HepG2 (cell line): Measurements from ENCODE around the gene IFT122. TPM values are rescaled to one million over a fixed set of nuclear protein-coding genes. Genes with fewer than 3 reads are reported as not detected.

Experiments
- ATAC-seq: fragments of 200-7000 bp; cut with Tn5 transposase; 3 replicates; pipeline ENCODE4 v1.9.1; 2020; ENCODE audit warnings: mild to moderate bottlenecking, moderate library complexity
- BruUV-seq: library from RNA; stranded (reverse); fragments of 400-500 nt; replicated peaks from 2 replicates; lab custom pipeline; 2021; lab: Mats Ljungman, UMichigan
- CTCF ChIA-PET: fragments of 300-600 bp; formaldehyde crosslinking; extraction: SDS; loops from one replicate; lab custom pipeline; 2021; ENCODE audit warnings: low total read pairs, inconsistent platforms, low intra/inter-chr PET ratio; lab: Yijun Ruan, JAX
- POLR2A ChIA-PET: fragments of 350-600 bp; sonication (Branson Sonifier 250); formaldehyde crosslinking; loops from one replicate; lab custom pipeline; 2020; ENCODE audit warnings: antibody characterized with exemption, inconsistent platforms; lab: Yijun Ruan, JAX
- DNase-seq: peaks from one replicate; pipeline ENCODE4 v3.0.0-alpha.2; 2015; ENCODE audit warnings: low spot score
- FAIRE-seq: peaks from 3 replicates; lab custom pipeline; 2011; peaks lifted over from hg19 to GRCh38; lab: Jason Lieb, UNC
- H2AFZ ChIP-seq: one replicate; pipeline ENCODE4 v1.6.1; 2011; ENCODE audit warnings: low read length, inconsistent platforms
- H3K27ac ChIP-seq: fragments of 300-600 bp; 3 replicates; pipeline ENCODE4 v1.8.0; 2011; ENCODE audit warnings: mixed run types, mild to moderate bottlenecking, mixed read lengths, low read length, inconsistent platforms; ENCODE audit not compliant: insufficient read depth; ENCODE audit errors: extremely low read length
- H3K27me3 ChIP-seq, 2 experiments: fragments of 200-600 bp in 1 of 2; 2 replicates in 1 of 2; 3 replicates in 1 of 2; pipeline versions ENCODE4 v1.6.0 to v1.8.0; 2011; ENCODE audit warnings: low read length in 2 of 2, mild to moderate bottlenecking in 2 of 2, moderate library complexity in 2 of 2, inconsistent platforms in 1 of 2; ENCODE audit not compliant: insufficient read depth in 2 of 2, control insufficient read depth in 1 of 2
- H3K36me3 ChIP-seq, 2 experiments: fragments of 200-600 bp in 1 of 2; replicated peaks in 1 of 2; 2 replicates in 1 of 2; 3 replicates in 1 of 2; pipeline versions ENCODE4 v1.5.1 to v1.8.0; 2011; ENCODE audit warnings: low read length in 2 of 2, inconsistent platforms in 1 of 2; ENCODE audit not compliant: insufficient read depth in 2 of 2, control insufficient read depth in 1 of 2
- H3K4me1 ChIP-seq: 2 replicates; pipeline ENCODE4 v1.5.1; 2012; ENCODE audit warnings: low read length, inconsistent platforms; ENCODE audit not compliant: insufficient read depth
- H3K4me2 ChIP-seq: 2 replicates; pipeline ENCODE4 v1.6.0; 2011; ENCODE audit warnings: low read depth, low read length, inconsistent platforms
- H3K4me3 ChIP-seq, 3 experiments: fragments of 200-600 bp in 1 of 3; sonication (generic), shearing (Covaris generic) in 1 of 3; replicated peaks in 1 of 3; 2 replicates each; pipeline ENCODE4 v1.5.1; 2011 to 2016; ENCODE audit warnings: low read length in 3 of 3, inconsistent platforms in 2 of 3, low read depth in 2 of 3, mild to moderate bottlenecking in 2 of 3, control low read depth in 1 of 3, mixed read lengths in 1 of 3; ENCODE audit not compliant: insufficient read depth in 1 of 3
- H3K79me2 ChIP-seq: one replicate; pipeline ENCODE4 v1.6.1; 2011; ENCODE audit warnings: low read length, inconsistent platforms; ENCODE audit not compliant: insufficient read depth
- H3K9ac ChIP-seq: 2 replicates; pipeline ENCODE4 v1.6.0; 2011; ENCODE audit warnings: mild to moderate bottlenecking, low read depth, low read length, inconsistent platforms; ENCODE audit not compliant: insufficient read depth
- H3K9me3 ChIP-seq: 2 replicates; pipeline ENCODE4 v1.5.1; 2012; ENCODE audit warnings: mild to moderate bottlenecking, low read length
- H4K20me1 ChIP-seq: 2 replicates; pipeline ENCODE4 v1.6.0; 2011; ENCODE audit warnings: inconsistent platforms, mild to moderate bottlenecking, low read length, moderate library complexity; ENCODE audit not compliant: insufficient read depth
- FIP1L1 ChIP-seq: fragments of 200-400 bp; formaldehyde crosslinking; IDR thresholded peaks from 2 replicates; pipeline ENCODE4 v1.6.1; 2018; ENCODE audit warnings: low read depth, mild to moderate bottlenecking, low read length, moderate library complexity, borderline replicate concordance; ENCODE audit not compliant: insufficient read depth
- HNF4G ChIP-seq, 2 experiments: sonication (generic) in 1 of 2; formaldehyde crosslinking in 1 of 2; IDR thresholded peaks; 2 replicates each; pipeline versions ENCODE4 v1.4.0 to v1.6.1; 2011 to 2020; ENCODE audit warnings: borderline replicate concordance in 2 of 2, low read depth in 2 of 2, mild to moderate bottlenecking in 2 of 2, low read length in 1 of 2, missing genetic modification reagents in 1 of 2, moderate library complexity in 1 of 2
- KDM6A ChIP-seq: IDR thresholded peaks from 2 replicates; pipeline ENCODE4 v1.6.1; 2016; ENCODE audit warnings: low read depth
- MEF2D ChIP-seq: sonication (generic); formaldehyde crosslinking; IDR thresholded peaks from 2 replicates; pipeline ENCODE4 v1.5.1; 2020; ENCODE audit warnings: mild to moderate bottlenecking, missing genetic modification reagents
- RXRA ChIP-seq: sonication (generic); formaldehyde crosslinking; IDR thresholded peaks from 2 replicates; pipeline ENCODE4 v1.5.1; 2020; ENCODE audit warnings: missing genetic modification reagents
- THYN1 ChIP-seq: sonication (generic); formaldehyde crosslinking; IDR thresholded peaks from 2 replicates; pipeline ENCODE4 v1.8.1; 2023; ENCODE audit warnings: low read depth, mild to moderate bottlenecking, moderate library complexity, missing genetic modification reagents, borderline replicate concordance
- TOE1 ChIP-seq: sonication (generic); formaldehyde crosslinking; IDR thresholded peaks from 2 replicates; pipeline ENCODE4 v1.4.0; 2020; ENCODE audit warnings: mild to moderate bottlenecking, missing genetic modification reagents
- ZNF510 ChIP-seq: sonication (generic); formaldehyde crosslinking; IDR thresholded peaks from 2 replicates; pipeline ENCODE4 v1.4.0; 2020; ENCODE audit warnings: low read depth, mild to moderate bottlenecking, missing genetic modification reagents
- WGBS: methylation state at CpG from one replicate; pipeline ENCODE4 v1.1.6; 2017; ENCODE audit warnings: low lambda C conversion rate; 5-methylcytosine and 5-hydroxymethylcytosine counted together
- in situ Hi-C: cut with HindIII; loops from 2 replicates; pipeline ENCODE4 v1.10.0; 2017; ENCODE audit warnings: low pct_unique_long_range_greater_than_20kb; ENCODE audit not compliant: extremely low pct_ligation_motif_present
- intact Hi-C: fragments of 100-400 bp; cut with micrococcal nuclease; formaldehyde crosslinking; loops from one replicate; pipeline ENCODE4 v1.10.0; 2022; ENCODE audit not compliant: unreplicated experiment
- polyA plus RNA-seq, 8 experiments: library from polyadenylated mRNA; depleted of rRNA in 3 of 8; stranded (reverse) in 7 of 8; unstranded in 1 of 8; fragments of >200 nt; fragmentation: Illumina TruSeq in 4 of 8; extraction: Trizol in 4 of 8; gene quantifications; 2 replicates each; pipeline versions ENCODE4 v1.2.1 to v1.2.3, GENCODE V29; 2011 to 2016; ENCODE audit warnings: low read depth in 4 of 8, missing spikeins in 1 of 8, mixed read lengths in 1 of 8; ENCODE audit not compliant: insufficient read depth in 1 of 8
- total RNA-seq, 5 experiments: library from RNA; depleted of rRNA; stranded (reverse); fragments of >200 nt; fragmentation: Illumina TruSeq; extraction: Trizol; gene quantifications; 2 replicates each; pipeline ENCODE4 v1.2.3, GENCODE V29; 2016; ENCODE audit warnings: low read depth in 1 of 5
- TF ChIP-seq, protein P1 (sequence below): sonication (generic); formaldehyde crosslinking; IDR thresholded peaks from 2 replicates; pipeline ENCODE4 v1.4.0; 2020; ENCODE audit warnings: missing genetic modification reagents

Gene IFT122
- total and polyA plus RNA-seq, 2 of the 13 experiments (the other 11 are each of a cell fraction or from before 2014, with no cell fraction given), result 10.1 to 10.3 TPM

DNA sequence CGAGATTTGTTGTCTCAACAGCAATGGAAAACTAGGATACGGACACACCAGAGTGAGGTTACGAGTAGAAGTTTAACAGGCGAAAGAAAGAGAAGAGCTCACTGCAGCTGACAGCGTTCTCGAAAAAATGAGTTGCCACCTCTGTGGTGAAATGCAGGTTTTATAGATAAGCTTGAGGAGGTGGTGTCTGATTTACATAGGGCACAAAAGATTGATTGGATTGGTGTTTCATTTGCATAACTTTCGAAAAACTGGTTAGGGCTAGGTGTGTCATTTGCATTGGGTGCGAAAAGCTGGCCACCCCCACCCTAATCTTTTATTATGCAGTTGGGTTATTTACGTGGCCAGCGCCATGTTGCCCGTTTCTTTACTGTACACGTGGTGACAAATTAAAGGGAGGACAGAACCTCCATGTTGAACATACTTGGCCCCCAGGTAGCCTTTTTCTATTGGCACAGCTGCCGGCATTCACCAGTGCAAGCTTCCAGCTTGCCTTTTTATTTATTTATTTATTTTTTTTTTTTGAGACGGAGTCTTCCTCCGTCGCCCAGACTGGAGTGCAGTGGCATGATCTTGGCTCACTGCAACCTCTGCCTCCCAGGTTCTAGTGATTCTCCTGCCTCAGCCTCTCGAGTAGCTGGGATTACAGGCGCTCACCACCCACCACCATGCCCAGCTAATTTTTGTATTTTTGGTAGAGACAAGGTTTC, 8.3 kb downstream of the IFT122 start:
- no peak overlapping the region for H3K4me2 ChIP-seq
- H3K79me2 ChIP-seq, result no peaks in the 10 kb centered on the region
- H2AFZ ChIP-seq, result no peak overlapping the region
- no TSS peak for BruUV-seq
- H3K27me3 ChIP-seq, result no peaks in the 10 kb centered on the region
- ATAC-seq (no peak), DNase-seq (no peak)
- H3K36me3 ChIP-seq, result no peaks in the 10 kb centered on the region
- no peak overlapping the region for H3K9ac ChIP-seq
- in situ Hi-C loops, result no loop called here
- H3K27ac ChIP-seq, result no peak overlapping the region
- no peaks in the 10 kb centered on the region for H3K9me3 ChIP-seq
- no peaks in the 10 kb centered on the region for H4K20me1 ChIP-seq
- TF ChIP-seq FIP1L1 (no peak), THYN1 (CRISPR knock-in tag) (no peak), RXRA (CRISPR knock-in tag) (no peak), KDM6A (CRISPR knock-in tag) (no peak), TOE1 (CRISPR knock-in tag) (no peak), MEF2D (CRISPR knock-in tag) (no peak), ZNF510 (no peak), HNF4G (IDR thresholded peaks at IDR 0.05; ENCODE audit: borderline replicate concordance, low read depth, low read length) (no peak), HNF4G (CRISPR knock-in tag; IDR thresholded peaks at IDR 0.05; ENCODE audit: borderline replicate concordance, low read depth) (no peak)
- TF ChIP-seq, protein P1, sequence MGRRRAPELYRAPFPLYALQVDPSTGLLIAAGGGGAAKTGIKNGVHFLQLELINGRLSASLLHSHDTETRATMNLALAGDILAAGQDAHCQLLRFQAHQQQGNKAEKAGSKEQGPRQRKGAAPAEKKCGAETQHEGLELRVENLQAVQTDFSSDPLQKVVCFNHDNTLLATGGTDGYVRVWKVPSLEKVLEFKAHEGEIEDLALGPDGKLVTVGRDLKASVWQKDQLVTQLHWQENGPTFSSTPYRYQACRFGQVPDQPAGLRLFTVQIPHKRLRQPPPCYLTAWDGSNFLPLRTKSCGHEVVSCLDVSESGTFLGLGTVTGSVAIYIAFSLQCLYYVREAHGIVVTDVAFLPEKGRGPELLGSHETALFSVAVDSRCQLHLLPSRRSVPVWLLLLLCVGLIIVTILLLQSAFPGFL (CRISPR knock-in tag), result no peak
- TF ChIP-seq, all 625 proteins: peak for 0
- 95% methylated on average over 18 of the region's 18 CpGs for WGBS
- ChIA-PET CTCF (no interaction called here), POLR2A (interaction anchor here (0.8 kb wide), 1 partner anchor 9 kb away, joined by 6 read pairs; the partner anchor contains the start of genes IFT122 and MBD4)
- Histone ChIP-seq H3K4me1 (peaks cover 23% of the 10 kb centered on the region), H3K4me3 (no peak overlapping the region)
- intact Hi-C loops, result no loop called here
- no peak for FAIRE-seq
